Panc1 (cell line): ENCODE data around the gene CIAPIN1. TPM values are rescaled to one million over a fixed set of nuclear protein-coding genes. Genes with fewer than 3 reads are reported as not detected.

Experiments used
- ATAC-seq: fragments of 200-7000 bp; cut with Tn5 transposase; 2 replicates; pipeline ENCODE4 v1.9.1; 2020; ENCODE audit warnings: mild to moderate bottlenecking, moderate library complexity
- BruUV-seq: library from RNA; stranded (reverse); fragments of 400-500 nt; replicated peaks from 2 replicates; lab custom pipeline; 2021; lab: Mats Ljungman, UMichigan
- CTCF ChIA-PET: fragments of 300-600 bp; sonication (Branson Sonifier 250); formaldehyde crosslinking; loops from one replicate; lab custom pipeline; 2022; ENCODE audit warnings: antibody characterized with exemption; lab: Charles Lee
- POLR2A ChIA-PET: fragments of 300-600 bp; sonication (Branson Sonifier 250); formaldehyde crosslinking; loops from one replicate; lab custom pipeline; 2022; ENCODE audit warnings: antibody characterized with exemption; lab: Charles Lee
- DNase-seq: peaks from one replicate; pipeline ENCODE4 v3.0.0-alpha.2; 2010; ENCODE audit warnings: low read depth, low spot score
- H3K27ac ChIP-seq: 2 replicates; pipeline ENCODE4 v1.5.1; 2011; ENCODE audit warnings: mild to moderate bottlenecking, low read length, inconsistent platforms
- H3K27me3 ChIP-seq: fragments of 200-500 bp; sonication (Bioruptor generic); 2 replicates; pipeline ENCODE4 v1.6.0; 2014; ENCODE audit warnings: low read length, inconsistent platforms; ENCODE audit not compliant: control insufficient read depth, insufficient read depth
- H3K36me3 ChIP-seq: fragments of 200-500 bp; sonication (Bioruptor generic); 2 replicates; pipeline ENCODE4 v1.5.1; 2014; ENCODE audit warnings: inconsistent platforms, mild to moderate bottlenecking, low read length, moderate library complexity; ENCODE audit not compliant: control insufficient read depth, insufficient read depth
- H3K4me1 ChIP-seq: 2 replicates; pipeline ENCODE4 v1.5.1; 2011; ENCODE audit warnings: inconsistent platforms, mild to moderate bottlenecking, low read length, moderate library complexity; ENCODE audit not compliant: control insufficient read depth, insufficient read depth
- H3K4me3 ChIP-seq, 2 experiments: 2 replicates each; pipeline ENCODE4 v1.5.1; 2011 to 2012; ENCODE audit warnings: low read depth in 2 of 2, low read length in 2 of 2, mild to moderate bottlenecking in 2 of 2, inconsistent platforms in 1 of 2, moderate library complexity in 1 of 2
- H3K9me3 ChIP-seq: fragments of 200-500 bp; sonication (Bioruptor generic); 2 replicates; pipeline ENCODE4 v1.5.1; 2014; ENCODE audit warnings: low read depth, mild to moderate bottlenecking, inconsistent platforms, low read length, moderate library complexity; ENCODE audit not compliant: control insufficient read depth, insufficient read depth
- CTCF ChIP-seq: fragments of 450-650 bp; IDR thresholded peaks from 2 replicates; pipeline ENCODE4 v1.5.1; 2017; ENCODE audit warnings: mild to moderate bottlenecking
- POLR2AphosphoS5 ChIP-seq: IDR thresholded peaks from 2 replicates; pipeline ENCODE4 v1.6.1; 2012; ENCODE audit warnings: mild to moderate bottlenecking, low read depth, low read length, moderate library complexity
- REST ChIP-seq, 2 experiments: IDR thresholded peaks; 2 replicates each; pipeline ENCODE4 v1.6.1; 2011 to 2012; ENCODE audit warnings: low read depth in 2 of 2, control low read depth in 1 of 2, low read length in 1 of 2, mild to moderate bottlenecking in 1 of 2, moderate library complexity in 1 of 2; ENCODE audit not compliant: insufficient read depth in 1 of 2
- SIN3A ChIP-seq: IDR thresholded peaks from 2 replicates; pipeline ENCODE4 v1.6.1; 2012; ENCODE audit warnings: low read depth, mild to moderate bottlenecking, low read length, moderate library complexity, borderline replicate concordance; ENCODE audit not compliant: insufficient read depth
- TCF7L2 ChIP-seq: IDR thresholded peaks from 2 replicates; pipeline ENCODE4 v1.6.1; 2011; ENCODE audit warnings: mild to moderate bottlenecking, low read depth, low read length, inconsistent platforms
- in situ Hi-C: cut with HindIII; loops from 2 replicates; pipeline ENCODE4 v1.10.0; 2016; ENCODE audit warnings: low sequenced_read_pairs, low pct_unique_long_range_greater_than_20kb
- intact Hi-C: fragments of 100-400 bp; cut with micrococcal nuclease; formaldehyde crosslinking; loops from one replicate; pipeline ENCODE4 v1.10.0; 2022; ENCODE audit not compliant: unreplicated experiment
- total RNA-seq: library from RNA; stranded (reverse); gene quantifications from one replicate; pipeline ENCODE4 v1.2.1, GENCODE V29; 2021; ENCODE audit not compliant: unreplicated experiment

The CIAPIN1 gene
- total RNA-seq, 1 experiment from 2014 or later: 64.0 TPM

GRCh38 chr16:57424583-57424982 lies 22.6 kb downstream of the CIAPIN1 start:
- intact Hi-C loops: no loop called here
- no TSS peak for BruUV-seq
- no peak overlapping the region for H3K4me3 ChIP-seq
- H3K27me3 ChIP-seq: no peaks in the 10 kb centered on the region
- in situ Hi-C loops: no loop called here
- TF ChIP-seq POLR2AphosphoS5: no peak
- no peak for TF ChIP-seq TCF7L2
- no peak for TF ChIP-seq SIN3A
- no peak for TF ChIP-seq REST (IDR thresholded peaks at IDR 0.05; ENCODE audit: insufficient read depth in 1 of 2, low read depth in 2 of 2, low read length in 1 of 2)
- no peak for TF ChIP-seq CTCF
- DNase-seq: no peak
- no peak for ATAC-seq
- no peaks in the 10 kb centered on the region for H3K4me1 ChIP-seq
- no peaks in the 10 kb centered on the region for H3K36me3 ChIP-seq
- CTCF ChIA-PET: interaction anchor here (0.8 kb wide), 1 partner anchor 120 kb away, joined by 3 read pairs; no protein-coding TSS in a partner anchor
- POLR2A ChIA-PET: no interaction called here
- no peaks in the 10 kb centered on the region for H3K9me3 ChIP-seq
- H3K27ac ChIP-seq: no peak overlapping the region

- no TSS peak for BruUV-seq
- in situ Hi-C loops (no loop called here), intact Hi-C loops (no loop called here)
- POLR2A ChIA-PET: no interaction called here
- Histone ChIP-seq H3K9me3 (no peaks in the 10 kb centered on the region), H3K4me3 (no peak overlapping the region), H3K36me3 (no peaks in the 10 kb centered on the region), H3K4me1 (peaks cover 7% of the 10 kb centered on the region), H3K27me3 (no peaks in the 10 kb centered on the region), H3K27ac (no peak overlapping the region)
- TF ChIP-seq REST (IDR thresholded peaks at IDR 0.05; ENCODE audit: insufficient read depth in 1 of 2, low read depth in 2 of 2, low read length in 1 of 2) (no peak), POLR2AphosphoS5 (no peak), TCF7L2 (no peak), CTCF (no peak), SIN3A (no peak)
- ATAC-seq (no peak), DNase-seq (no peak)
- CTCF ChIA-PET: interaction anchor here (1.8 kb wide), 1 partner anchor 121 kb away, joined by 4 read pairs; no protein-coding TSS in a partner anchor
Observed at GRCh38 chr16:57423152-57423551, 24.0 kb downstream of the CIAPIN1 start.
